ENCODE data around the gene RET.

Gene RET

GRCh38 chr10:43130770-43131171, 53.9 kb downstream of the RET start:
- DNase-seq (ENCODE audit: low read depth, low spot score) = no peak
- Histone ChIP-seq H3K9me3 (ENCODE audit: low read depth, low read length) (no peaks in the 10 kb centered on the region), H3K36me3 (ENCODE audit: insufficient read depth, low read length) (no peaks in the 10 kb centered on the region), H3K9ac (ENCODE audit: insufficient read length) (no peak overlapping the region), H3K27ac (no peak overlapping the region), H3K4me3 (no peak overlapping the region)
- TF ChIP-seq EZH2 (IDR thresholded peaks at IDR 0.05) = no peak
- TF ChIP-seq FOXP2 (optimal IDR thresholded peaks at IDR 0.05; ENCODE audit: control extremely low read depth, extremely low read length, insufficient read depth) = no peak
- TF ChIP-seq POLR2AphosphoS5 (IDR thresholded peaks at IDR 0.05; ENCODE audit: borderline replicate concordance, low read depth, low read length) = no peak

- H3K9me3 ChIP-seq (ENCODE audit: low read depth, low read length) = no peaks in the 10 kb centered on the region
- no peak overlapping the region for H3K4me3 ChIP-seq
- H3K36me3 ChIP-seq (ENCODE audit: insufficient read depth, low read length) = no peaks in the 10 kb centered on the region
- no peak overlapping the region for H3K9ac ChIP-seq (ENCODE audit: insufficient read length)
- H3K27ac ChIP-seq = no peak overlapping the region
- TF ChIP-seq POLR2AphosphoS5 (IDR thresholded peaks at IDR 0.05; ENCODE audit: borderline replicate concordance, low read depth, low read length) (no peak), FOXP2 (optimal IDR thresholded peaks at IDR 0.05; ENCODE audit: control extremely low read depth, extremely low read length, insufficient read depth) (no peak), EZH2 (IDR thresholded peaks at IDR 0.05) (no peak)
- no peak for DNase-seq (ENCODE audit: low read depth, low spot score)
These were observed 54.4 kb downstream of the RET start for GRCh38 chr10:43131256-43131655.

GRCh38 chr10:43131906-43132305, 55.0 kb downstream of the RET start:
- no peak overlapping the region for H3K4me3 ChIP-seq
- no peak for DNase-seq (ENCODE audit: low read depth, low spot score)
- no peak overlapping the region for H3K27ac ChIP-seq
- no peaks in the 10 kb centered on the region for H3K36me3 ChIP-seq (ENCODE audit: insufficient read depth, low read length)
- TF ChIP-seq FOXP2 (optimal IDR thresholded peaks at IDR 0.05; ENCODE audit: control extremely low read depth, extremely low read length, insufficient read depth) (no peak), EZH2 (IDR thresholded peaks at IDR 0.05) (no peak), POLR2AphosphoS5 (IDR thresholded peaks at IDR 0.05; ENCODE audit: borderline replicate concordance, low read depth, low read length) (no peak)
- H3K9ac ChIP-seq (ENCODE audit: insufficient read length) = no peak overlapping the region
- no peaks in the 10 kb centered on the region for H3K9me3 ChIP-seq (ENCODE audit: low read depth, low read length)

- no peak overlapping the region for H3K9ac ChIP-seq (ENCODE audit: insufficient read length)
- DNase-seq (ENCODE audit: low read depth, low spot score) = no peak
- H3K27ac ChIP-seq = no peak overlapping the region
- TF ChIP-seq POLR2AphosphoS5 (IDR thresholded peaks at IDR 0.05; ENCODE audit: borderline replicate concordance, low read depth, low read length) (no peak), FOXP2 (optimal IDR thresholded peaks at IDR 0.05; ENCODE audit: control extremely low read depth, extremely low read length, insufficient read depth) (no peak), EZH2 (IDR thresholded peaks at IDR 0.05) (no peak)
- no peaks in the 10 kb centered on the region for H3K9me3 ChIP-seq (ENCODE audit: low read depth, low read length)
- no peaks in the 10 kb centered on the region for H3K36me3 ChIP-seq (ENCODE audit: insufficient read depth, low read length)
- H3K4me3 ChIP-seq = no peak overlapping the region
These were observed 56.3 kb downstream of the RET start for GRCh38 chr10:43132867-43133787.

GRCh38 chr10:43134126-43134905, 57.4 kb downstream of the RET start:
- H3K4me3 ChIP-seq = no peak overlapping the region
- DNase-seq (ENCODE audit: low read depth, low spot score) = no peak
- TF ChIP-seq POLR2AphosphoS5 (IDR thresholded peaks at IDR 0.05; ENCODE audit: borderline replicate concordance, low read depth, low read length) (no peak), EZH2 (IDR thresholded peaks at IDR 0.05) (no peak), FOXP2 (optimal IDR thresholded peaks at IDR 0.05; ENCODE audit: control extremely low read depth, extremely low read length, insufficient read depth) (no peak)
- H3K36me3 ChIP-seq (ENCODE audit: insufficient read depth, low read length) = no peaks in the 10 kb centered on the region
- no peaks in the 10 kb centered on the region for H3K9me3 ChIP-seq (ENCODE audit: low read depth, low read length)
- no peak overlapping the region for H3K9ac ChIP-seq (ENCODE audit: insufficient read length)
- H3K27ac ChIP-seq = no peak overlapping the region

GRCh38 chr10:43135064-43135463, 58.2 kb downstream of the RET start:
- Histone ChIP-seq H3K27ac (no peak overlapping the region), H3K9me3 (ENCODE audit: low read depth, low read length) (no peaks in the 10 kb centered on the region), H3K9ac (ENCODE audit: insufficient read length) (no peak overlapping the region), H3K4me3 (no peak overlapping the region), H3K36me3 (ENCODE audit: insufficient read depth, low read length) (no peaks in the 10 kb centered on the region)
- DNase-seq (ENCODE audit: low read depth, low spot score) = no peak
- TF ChIP-seq FOXP2 (optimal IDR thresholded peaks at IDR 0.05; ENCODE audit: control extremely low read depth, extremely low read length, insufficient read depth) (no peak), EZH2 (IDR thresholded peaks at IDR 0.05) (no peak), POLR2AphosphoS5 (IDR thresholded peaks at IDR 0.05; ENCODE audit: borderline replicate concordance, low read depth, low read length) (no peak)

- no peak for DNase-seq (ENCODE audit: low read depth, low spot score)
- Histone ChIP-seq H3K4me3 (no peak overlapping the region), H3K9ac (ENCODE audit: insufficient read length) (no peak overlapping the region), H3K36me3 (ENCODE audit: insufficient read depth, low read length) (no peaks in the 10 kb centered on the region), H3K9me3 (ENCODE audit: low read depth, low read length) (no peaks in the 10 kb centered on the region), H3K27ac (no peak overlapping the region)
- no peak for TF ChIP-seq POLR2AphosphoS5 (IDR thresholded peaks at IDR 0.05; ENCODE audit: borderline replicate concordance, low read depth, low read length)
- no peak for TF ChIP-seq EZH2 (IDR thresholded peaks at IDR 0.05)
These were observed 58.8 kb downstream of the RET start for GRCh38 chr10:43135656-43136055.

GRCh38 chr10:43136432-43136831, 59.6 kb downstream of the RET start:
- H3K9ac ChIP-seq (ENCODE audit: insufficient read length) = no peak overlapping the region
- no peak overlapping the region for H3K4me3 ChIP-seq
- TF ChIP-seq FOXP2 (optimal IDR thresholded peaks at IDR 0.05; ENCODE audit: control extremely low read depth, extremely low read length, insufficient read depth) (no peak), EZH2 (IDR thresholded peaks at IDR 0.05) (no peak), POLR2AphosphoS5 (IDR thresholded peaks at IDR 0.05; ENCODE audit: borderline replicate concordance, low read depth, low read length) (no peak)
- no peaks in the 10 kb centered on the region for H3K9me3 ChIP-seq (ENCODE audit: low read depth, low read length)
- no peaks in the 10 kb centered on the region for H3K36me3 ChIP-seq (ENCODE audit: insufficient read depth, low read length)
- DNase-seq (ENCODE audit: low read depth, low spot score) = no peak
- no peak overlapping the region for H3K27ac ChIP-seq
